Colonic mucosa (tissue), 4 donors: Measurements from ENCODE around the gene MTO1. TPM values are rescaled to one million over a fixed set of nuclear protein-coding genes. Genes with fewer than 3 reads are reported as not detected.

Source experiments
- DNase-seq: peaks from one replicate; pipeline ENCODE4 v3.0.0-alpha.2; 2020
- H3K27ac ChIP-seq: fragments of 200-600 bp; one replicate; pipeline ENCODE4 v1.8.0; 2021
- H3K27me3 ChIP-seq: fragments of 200-600 bp; one replicate; pipeline ENCODE4 v1.8.0; 2021
- H3K36me3 ChIP-seq: fragments of 200-600 bp; one replicate; pipeline ENCODE4 v1.8.0; 2021
- H3K4me1 ChIP-seq: fragments of 200-600 bp; one replicate; pipeline ENCODE4 v1.8.0; 2021; ENCODE audit warnings: mild to moderate bottlenecking
- H3K4me3 ChIP-seq: fragments of 200-600 bp; one replicate; pipeline ENCODE4 v1.8.0; 2021
- H3K9ac ChIP-seq, 2 donors: one replicate each; pipeline ENCODE4 v1.7.0; 2013; ENCODE audit warnings: control low read depth in 2 of 2, low read depth in 2 of 2, low read length in 2 of 2
- H3K9me3 ChIP-seq: fragments of 200-600 bp; one replicate; pipeline ENCODE4 v1.8.0; 2021
- CTCF ChIP-seq: fragments of 200-600 bp; IDR thresholded peaks from one replicate; pipeline ENCODE4 v1.8.0; 2022; ENCODE audit warnings: antibody characterized with exemption, mild to moderate bottlenecking
- intact Hi-C: fragments of 100-400 bp; cut with DNase I; formaldehyde crosslinking; loops from one replicate; pipeline ENCODE4 v1.14.1; 2022
- total RNA-seq, 2 donors: library from RNA; stranded (reverse); fragmentation: NEBNext Ultra II Directional in 1 of 2; extraction: Animal tissue kit (Norgen Biotek cat#: 25700) in 1 of 2; gene quantifications; one replicate each; pipeline ENCODE4 v1.2.1, GENCODE V29; 2021
- donor health status: healthy.
- donor health status: DM: no; HTN: no; CAD: no.
- donor health status: DM: no; HTN: no; CAD: no.

Gene MTO1
- total RNA-seq, 2 donors from 2014 or later, result 25.5 to 29.2 TPM

- DNase-seq, result no peak
- Histone ChIP-seq H3K4me3 (no peak overlapping the region), H3K27me3 (no peaks in the 10 kb centered on the region), H3K27ac (no peak overlapping the region), H3K9ac (no peak overlapping the region), H3K9me3 (no peaks in the 10 kb centered on the region), H3K36me3 (peaks cover 20% of the 10 kb centered on the region), H3K4me1 (no peaks in the 10 kb centered on the region)
- intact Hi-C loops, result no loop called here
- TF ChIP-seq CTCF, result no peak
These were observed 22.9 kb downstream of the MTO1 start for GRCh38 chr6:73484438-73484837.

- H3K9me3 ChIP-seq, result no peaks in the 10 kb centered on the region
These were observed 25.9 kb downstream of the MTO1 start for GRCh38 chr6:73487473-73487872.

GRCh38 chr6:73491377-73491776 is 29.8 kb downstream of the MTO1 start:
- TF ChIP-seq CTCF, result no peak
- Histone ChIP-seq H3K27me3 (no peaks in the 10 kb centered on the region), H3K4me3 (no peak overlapping the region), H3K9me3 (no peaks in the 10 kb centered on the region), H3K36me3 (no peaks in the 10 kb centered on the region), H3K9ac (no peak overlapping the region), H3K27ac (no peak overlapping the region), H3K4me1 (no peaks in the 10 kb centered on the region)
- intact Hi-C loops, result no loop called here
- no peak for DNase-seq

More at GRCh38 chr6:73487473-73487872, 25.9 kb downstream of the MTO1 start:
- Histone ChIP-seq H3K36me3 (peaks cover 9% of the 10 kb centered on the region), H3K9ac (no peak overlapping the region), H3K4me3 (no peak overlapping the region), H3K4me1 (no peaks in the 10 kb centered on the region), H3K27ac (no peak overlapping the region), H3K27me3 (no peaks in the 10 kb centered on the region)
- DNase-seq, result no peak
- TF ChIP-seq CTCF, result no peak
- intact Hi-C loops, result no loop called here

GRCh38 chr6:73497915-73498314 is 36.4 kb downstream of the MTO1 start:
- Histone ChIP-seq H3K4me1 (no peaks in the 10 kb centered on the region), H3K36me3 (peaks cover 16% of the 10 kb centered on the region), H3K4me3 (no peak overlapping the region), H3K27me3 (no peaks in the 10 kb centered on the region), H3K27ac (no peak overlapping the region), H3K9ac (no peak overlapping the region), H3K9me3 (no peaks in the 10 kb centered on the region)
- no peak for TF ChIP-seq CTCF
- no peak for DNase-seq
- intact Hi-C loops, result no loop called here

GRCh38 chr6:73503027-73503772 is 41.7 kb downstream of the MTO1 start:
- H3K27ac ChIP-seq, result no peak overlapping the region
- H3K36me3 ChIP-seq, result peaks cover 12% of the 10 kb centered on the region
- no peaks in the 10 kb centered on the region for H3K27me3 ChIP-seq
- H3K9ac ChIP-seq, result no peak overlapping the region
- no peak for DNase-seq
- no peak for TF ChIP-seq CTCF
- no peak overlapping the region for H3K4me3 ChIP-seq
- intact Hi-C loops, result no loop called here
- no peaks in the 10 kb centered on the region for H3K4me1 ChIP-seq
- H3K9me3 ChIP-seq, result no peaks in the 10 kb centered on the region
